NB4 (cell line): Measurements from ENCODE around the gene INPP5D.
A peak's percentile ranks its signal among the peaks of the same experiment; 100 is the strongest.

Source experiments
- DNase-seq: peaks from one replicate; pipeline ENCODE4 v3.0.0; 2010; ENCODE audit warnings: low read depth
- H3K4me3 ChIP-seq: one replicate; pipeline ENCODE4 v1.5.1; 2011; ENCODE audit warnings: mild to moderate bottlenecking, low read depth, low read length, moderate library complexity
- CTCF ChIP-seq: IDR thresholded peaks from one replicate; pipeline ENCODE4 v1.5.1; 2012; ENCODE audit warnings: low read depth, low read length
- MAX ChIP-seq: IDR thresholded peaks from 2 replicates; pipeline ENCODE4 v1.6.1; 2011; ENCODE audit warnings: low read depth, low read length
- MYC ChIP-seq: IDR thresholded peaks from 2 replicates; pipeline ENCODE4 v1.6.1; 2011; ENCODE audit warnings: low read depth, low read length
- POLR2A ChIP-seq: IDR thresholded peaks from 2 replicates; pipeline ENCODE4 v1.6.1; 2011; ENCODE audit warnings: mild to moderate bottlenecking; ENCODE audit not compliant: insufficient read length; ENCODE audit errors: extremely low read depth

The INPP5D gene

DNA sequence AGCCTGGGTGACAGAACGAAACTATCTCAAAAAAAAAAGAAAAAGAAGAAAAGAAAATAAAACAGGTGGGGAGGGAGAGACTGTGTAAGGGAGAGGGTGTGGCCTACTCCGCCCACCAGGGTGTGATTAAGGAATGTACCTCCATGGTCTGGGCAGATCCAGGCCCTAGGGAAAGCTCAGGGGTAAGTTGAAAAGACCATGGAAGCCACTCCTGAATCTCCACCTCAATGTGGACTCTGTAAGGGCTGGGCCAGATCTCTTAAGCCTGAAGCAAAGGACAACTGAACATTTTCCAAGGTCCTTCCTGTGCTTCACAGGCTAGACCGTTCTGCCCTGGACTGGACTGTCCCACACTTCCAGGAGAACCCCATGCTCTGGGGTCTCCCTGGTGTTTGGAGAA, 181.7 kb downstream of the INPP5D start:
- no peak for TF ChIP-seq MYC
- TF ChIP-seq POLR2A: no peak
- TF ChIP-seq MAX: no peak
- TF ChIP-seq CTCF: no peak
- no peak overlapping the region for H3K4me3 ChIP-seq
- DNase-seq: no peak

- peak; percentile 87 for DNase-seq
- TF ChIP-seq MAX: no peak
- TF ChIP-seq MYC: no peak
- TF ChIP-seq CTCF: no peak
- no peak for TF ChIP-seq POLR2A
- H3K4me3 ChIP-seq: no peak overlapping the region
Measured at GRCh38 chr2:233242231-233242927, 182.2 kb downstream of the INPP5D start.

DNA sequence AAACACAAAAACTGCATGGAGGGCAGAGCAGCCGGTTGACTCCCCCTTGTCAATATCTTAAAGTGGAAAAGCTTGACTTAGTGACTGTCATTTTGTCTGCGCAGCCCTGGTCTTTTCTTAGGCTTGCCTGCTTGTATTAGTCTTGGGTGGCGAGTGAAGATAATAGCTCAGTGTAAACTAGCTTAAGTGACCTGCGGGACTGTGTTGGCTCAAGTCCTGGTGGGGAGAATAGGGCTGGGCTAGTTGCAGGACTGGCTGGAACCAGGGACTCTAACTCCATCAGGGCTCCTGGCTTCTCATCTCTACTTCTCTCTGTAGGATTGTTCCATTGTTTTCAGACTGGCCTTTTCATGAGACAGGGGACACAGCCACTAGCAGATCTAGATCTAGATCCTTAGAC, 183.2 kb downstream of the INPP5D start:
- TF ChIP-seq CTCF: no peak
- TF ChIP-seq MAX: no peak
- no peak for TF ChIP-seq POLR2A
- TF ChIP-seq MYC: no peak
- DNase-seq: no peak
- no peak overlapping the region for H3K4me3 ChIP-seq

GRCh38 chr2:233244818-233245217, 184.7 kb downstream of the INPP5D start:
- H3K4me3 ChIP-seq: no peak overlapping the region
- TF ChIP-seq POLR2A: no peak
- TF ChIP-seq MAX: no peak
- TF ChIP-seq MYC: no peak
- TF ChIP-seq CTCF: no peak
- DNase-seq: no peak

DNA sequence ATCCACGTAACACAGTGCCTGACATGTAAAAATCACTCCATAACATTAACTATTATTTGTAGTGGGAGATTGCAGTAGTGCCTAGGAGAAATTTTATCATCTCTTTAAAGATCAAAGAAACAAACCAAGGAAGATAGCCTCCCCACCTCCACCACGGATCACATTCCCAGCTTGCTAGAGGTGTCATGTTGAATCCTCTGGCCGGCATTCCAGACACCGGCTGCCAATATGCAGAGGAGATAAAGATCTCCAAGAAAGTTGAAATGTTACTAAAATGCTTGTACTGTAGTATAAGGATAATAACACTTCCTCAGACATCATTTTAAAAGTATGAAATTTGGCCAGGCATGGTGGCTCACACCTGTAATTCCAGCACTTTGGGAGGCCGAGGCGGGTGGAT, 185.3 kb downstream of the INPP5D start:
- TF ChIP-seq MAX (no peak), CTCF (no peak), MYC (no peak), POLR2A (no peak)
- DNase-seq: no peak
- no peak overlapping the region for H3K4me3 ChIP-seq

GRCh38 chr2:233247116-233247515, 187.0 kb downstream of the INPP5D start:
- no peak overlapping the region for H3K4me3 ChIP-seq
- TF ChIP-seq POLR2A (no peak), CTCF (no peak), MAX (no peak), MYC (no peak)
- no peak for DNase-seq
